Mesothelial cell of epicardium (in vitro differentiated cells): ENCODE results near the gene IL1RL1. TPM values are rescaled to one million over a fixed set of nuclear protein-coding genes. Genes with fewer than 3 reads are reported as not detected.

Experiments
- DNase-seq, 2 experiments: peaks; one replicate each; pipeline ENCODE4 v3.0.0; 2021; ENCODE audit warnings: low spot score in 2 of 2; ENCODE audit not compliant: unreplicated experiment in 2 of 2
- H3K27ac Mint-ChIP-seq: 2 replicates; pipeline ENCODE4 v1.8.0; 2021; ENCODE audit warnings: mixed read lengths
- H3K27me3 Mint-ChIP-seq: 2 replicates; pipeline ENCODE4 v1.8.0; 2021; ENCODE audit warnings: low read depth, mixed read lengths
- H3K36me3 Mint-ChIP-seq: 2 replicates; pipeline ENCODE4 v1.8.0; 2021; ENCODE audit warnings: mixed read lengths
- H3K4me1 Mint-ChIP-seq: 2 replicates; pipeline ENCODE4 v1.8.0; 2021; ENCODE audit warnings: mixed read lengths
- H3K4me3 Mint-ChIP-seq: 2 replicates; pipeline ENCODE4 v1.8.0; 2021; ENCODE audit warnings: mild to moderate bottlenecking, moderate library complexity, mixed read lengths
- H3K9me3 Mint-ChIP-seq: 2 replicates; pipeline ENCODE4 v1.8.0; 2021; ENCODE audit warnings: mixed read lengths
- total RNA-seq: library from RNA; stranded (reverse); gene quantifications from 3 replicates; pipeline ENCODE4 v1.2.1, GENCODE V29; 2021
- TF ChIP-seq, protein P1 (sequence below): fragments of 200-600 bp; sonication (generic); IDR thresholded peaks from one replicate; pipeline ENCODE4 v1.5.0; 2021; ENCODE audit warnings: antibody characterized with exemption; ENCODE audit not compliant: unreplicated experiment

Gene IL1RL1
- total RNA-seq, 1 donor from 2014 or later = 0.18 TPM

DNA sequence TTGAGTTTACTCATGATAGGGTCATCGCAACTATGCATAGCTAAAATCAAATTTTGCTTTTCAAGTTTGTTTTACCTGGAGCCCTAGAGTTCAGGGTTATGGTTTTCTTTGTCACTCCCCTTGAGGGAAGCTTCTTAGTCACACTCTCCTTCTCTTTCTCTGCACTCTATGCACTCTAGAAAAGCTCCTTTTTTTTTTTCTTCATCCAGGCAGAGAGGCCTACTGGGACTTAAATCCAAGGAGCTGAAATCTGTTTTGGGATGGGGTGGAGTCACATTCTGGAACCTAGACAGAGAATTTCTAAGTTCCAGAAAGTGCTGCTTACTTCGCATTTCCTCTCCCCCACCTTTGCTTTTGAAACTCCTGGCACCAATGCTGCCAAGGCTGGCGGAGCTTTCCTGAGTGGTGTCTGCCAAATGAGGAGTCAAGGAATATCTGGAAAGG is 25.2 kb downstream of the IL1RL1 start:
- Mint-ChIP-seq H3K36me3 (no peaks in the 10 kb centered on the region), H3K4me1 (peaks cover 9% of the 10 kb centered on the region), H3K4me3 (no peak overlapping the region), H3K27ac (no peak overlapping the region), H3K9me3 (no peaks in the 10 kb centered on the region), H3K27me3 (peaks cover 24% of the 10 kb centered on the region)
- TF ChIP-seq, protein P1, sequence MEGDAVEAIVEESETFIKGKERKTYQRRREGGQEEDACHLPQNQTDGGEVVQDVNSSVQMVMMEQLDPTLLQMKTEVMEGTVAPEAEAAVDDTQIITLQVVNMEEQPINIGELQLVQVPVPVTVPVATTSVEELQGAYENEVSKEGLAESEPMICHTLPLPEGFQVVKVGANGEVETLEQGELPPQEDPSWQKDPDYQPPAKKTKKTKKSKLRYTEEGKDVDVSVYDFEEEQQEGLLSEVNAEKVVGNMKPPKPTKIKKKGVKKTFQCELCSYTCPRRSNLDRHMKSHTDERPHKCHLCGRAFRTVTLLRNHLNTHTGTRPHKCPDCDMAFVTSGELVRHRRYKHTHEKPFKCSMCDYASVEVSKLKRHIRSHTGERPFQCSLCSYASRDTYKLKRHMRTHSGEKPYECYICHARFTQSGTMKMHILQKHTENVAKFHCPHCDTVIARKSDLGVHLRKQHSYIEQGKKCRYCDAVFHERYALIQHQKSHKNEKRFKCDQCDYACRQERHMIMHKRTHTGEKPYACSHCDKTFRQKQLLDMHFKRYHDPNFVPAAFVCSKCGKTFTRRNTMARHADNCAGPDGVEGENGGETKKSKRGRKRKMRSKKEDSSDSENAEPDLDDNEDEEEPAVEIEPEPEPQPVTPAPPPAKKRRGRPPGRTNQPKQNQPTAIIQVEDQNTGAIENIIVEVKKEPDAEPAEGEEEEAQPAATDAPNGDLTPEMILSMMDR = no peak
- DNase-seq = no peak

DNA sequence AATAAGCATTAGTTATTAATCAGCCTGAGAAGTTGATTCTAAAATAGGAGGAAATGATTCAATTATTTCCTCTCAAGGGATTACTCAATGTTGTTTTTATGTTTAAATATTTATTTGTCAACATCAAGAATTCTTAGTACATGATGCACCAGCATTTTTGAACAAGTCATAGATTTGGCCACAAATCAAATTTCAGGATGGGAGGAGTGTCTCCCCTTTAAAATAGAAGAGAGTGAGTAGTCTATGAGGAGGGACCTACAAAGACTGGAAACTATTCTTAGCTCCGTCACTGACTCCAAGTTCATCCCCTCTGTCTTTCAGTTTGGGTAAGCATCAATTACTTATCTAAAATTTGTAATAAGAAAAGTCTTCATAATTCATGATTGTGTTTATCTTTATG is 25.6 kb downstream of the IL1RL1 start:
- DNase-seq = no peak
- Mint-ChIP-seq H3K4me1 (peaks cover 9% of the 10 kb centered on the region), H3K9me3 (no peaks in the 10 kb centered on the region), H3K27ac (no peak overlapping the region), H3K4me3 (no peak overlapping the region), H3K27me3 (peaks cover 24% of the 10 kb centered on the region), H3K36me3 (no peaks in the 10 kb centered on the region)
- TF ChIP-seq, protein P1 = no peak

- TF ChIP-seq, protein P1 = no peak
- no peaks in the 10 kb centered on the region for H3K36me3 Mint-ChIP-seq
- DNase-seq = no peak
- H3K27ac Mint-ChIP-seq = no peak overlapping the region
- peaks cover 19% of the 10 kb centered on the region for H3K27me3 Mint-ChIP-seq
- H3K9me3 Mint-ChIP-seq = no peaks in the 10 kb centered on the region
- peaks cover 9% of the 10 kb centered on the region for H3K4me1 Mint-ChIP-seq
- no peak overlapping the region for H3K4me3 Mint-ChIP-seq
Measured at GRCh38 chr2:102337481-102338386, 26.4 kb downstream of the IL1RL1 start.

GRCh38 chr2:102340778-102341177 is 29.4 kb downstream of the IL1RL1 start:
- Mint-ChIP-seq H3K4me1 (peaks cover 1% of the 10 kb centered on the region), H3K9me3 (no peaks in the 10 kb centered on the region), H3K36me3 (no peaks in the 10 kb centered on the region), H3K4me3 (no peak overlapping the region), H3K27me3 (peaks cover 7% of the 10 kb centered on the region), H3K27ac (no peak overlapping the region)
- no peak for DNase-seq
- TF ChIP-seq, protein P1 = no peak

- Mint-ChIP-seq H3K27ac (no peak overlapping the region), H3K4me3 (no peak overlapping the region), H3K27me3 (peaks cover 16% of the 10 kb centered on the region), H3K4me1 (no peaks in the 10 kb centered on the region), H3K9me3 (no peaks in the 10 kb centered on the region), H3K36me3 (no peaks in the 10 kb centered on the region)
- no peak for DNase-seq
- TF ChIP-seq, protein P1 = no peak
Measured at GRCh38 chr2:102342888-102343287, 31.5 kb downstream of the IL1RL1 start.
